Tongue (tissue), 2 donors: ENCODE measurements around the gene PPP1R15A. TPM values are rescaled to one million over a fixed set of nuclear protein-coding genes. Genes with fewer than 3 reads are reported as not detected.
"Not testable (repeated sequence)": the region's sequence is repeated elsewhere in the genome, so short reads cannot be mapped to it uniquely, and the experiment has no call there.

ENCODE experiments used
- DNase-seq: peaks from one replicate; pipeline ENCODE4 v3.0.0-alpha.2; 2015
- total RNA-seq: library from RNA; depleted of rRNA; stranded (reverse); fragments of >200 nt; gene quantifications from one replicate; pipeline ENCODE4 v1.2.3, GENCODE V29; 2014

PPP1R15A gene
- total RNA-seq, 1 donor from 2014 or later, result 64.0 TPM

- peak; percentile 43 for DNase-seq
These were observed 9.8 kb downstream of the PPP1R15A start for GRCh38 chr19:48881741-48882657.

GRCh38 chr19:48883726-48884125 lies 11.5 kb downstream of the PPP1R15A start:
- no peak for DNase-seq

GRCh38 chr19:48887861-48888612 lies 15.8 kb downstream of the PPP1R15A start:
- DNase-seq, result no peak

- not testable (repeated sequence) for DNase-seq
These were observed 17.3 kb downstream of the PPP1R15A start for GRCh38 chr19:48889496-48889895.

- DNase-seq, result no peak
These were observed 18.3 kb downstream of the PPP1R15A start for GRCh38 chr19:48890551-48890950.

- no peak for DNase-seq
These were observed 23.0 kb downstream of the PPP1R15A start for GRCh38 chr19:48895226-48895625.

GRCh38 chr19:48896191-48896720 lies 24.0 kb downstream of the PPP1R15A start:
- peak; percentile 67 for DNase-seq

GRCh38 chr19:48897181-48897580 lies 25.0 kb downstream of the PPP1R15A start:
- no peak for DNase-seq

GRCh38 chr19:48899386-48899749 lies 27.1 kb downstream of the PPP1R15A start:
- not testable (repeated sequence) for DNase-seq

GRCh38 chr19:48899781-48900476 lies 27.7 kb downstream of the PPP1R15A start, which contains the start of gene NUCB1:
Gene NUCB1 (plus strand): TSS chr19:48900312. CDS start chr19:48900797, 485 bp downstream.
- peak; percentile 100 for DNase-seq

- DNase-seq, result peak; percentile 40
These were observed 28.5 kb downstream of the PPP1R15A start for GRCh38 chr19:48900477-48901406.

- not testable (repeated sequence) for DNase-seq
These were observed 30.1 kb downstream of the PPP1R15A start for GRCh38 chr19:48902291-48902690.

GRCh38 chr19:48903788-48904187 lies 31.6 kb downstream of the PPP1R15A start:
- DNase-seq, result not testable (repeated sequence)

- no peak for DNase-seq
These were observed 33.4 kb downstream of the PPP1R15A start for GRCh38 chr19:48905664-48906063.

- no peak for DNase-seq
These were observed 34.1 kb downstream of the PPP1R15A start for GRCh38 chr19:48906324-48906723.

GRCh38 chr19:48907671-48908070 lies 35.5 kb downstream of the PPP1R15A start:
- DNase-seq, result no peak

GRCh38 chr19:48909424-48910077 lies 37.3 kb downstream of the PPP1R15A start:
- DNase-seq, result not testable (repeated sequence)

GRCh38 chr19:48910803-48911202 lies 38.6 kb downstream of the PPP1R15A start:
- DNase-seq, result no peak

GRCh38 chr19:48913114-48913889 lies 41.1 kb downstream of the PPP1R15A start:
- DNase-seq, result peak; percentile 19

- DNase-seq, result no peak
These were observed 42.0 kb downstream of the PPP1R15A start for GRCh38 chr19:48914181-48914580.
